IMR-90 (cell line): ENCODE measurements around the gene ZMAT2. TPM values are rescaled to one million over a fixed set of nuclear protein-coding genes. Genes with fewer than 3 reads are reported as not detected.
A peak's percentile ranks its signal among the peaks of the same experiment; 100 is the strongest.

ENCODE experiments used
- microRNA-seq, 2 experiments: library from miRNA; stranded (forward) in 1 of 2; unstranded in 1 of 2; fragments of 10-50 nt in 1 of 2; fragments of <30 nt in 1 of 2; gene quantifications in 1 of 2; microRNA quantifications in 1 of 2; one replicate each; pipeline versions ENCODE3 to v1.1.0; 2013 to 2020; ENCODE audit not compliant: insufficient read depth in 1 of 2, insufficient read length in 1 of 2, unreplicated experiment in 1 of 2
- polyA plus RNA-seq, 3 experiments: library from polyadenylated mRNA; depleted of rRNA; stranded (reverse); fragments of >200 nt; gene quantifications; 2 replicates each; pipeline ENCODE4 v1.2.3, GENCODE V29; 2012; ENCODE audit warnings: low replicate concordance in 1 of 3
- small RNA-seq, 5 experiments: library from RNA; depleted of rRNA; stranded (forward); fragments of <200 nt; gene quantifications; one replicate each; pipeline ENCODE3, GENCODE V24; 2012
- total RNA-seq: library from RNA; depleted of rRNA; stranded (reverse); fragments of >200 nt; gene quantifications from 2 replicates; pipeline ENCODE4 v1.2.3, GENCODE V29; 2012; rRNA removed

ZMAT2 gene
- total and polyA plus RNA-seq, 2 of the 4 experiments (the other 2 are of a cell fraction), result 16.3 to 41.2 TPM

Small RNA genes lying within 50 kb of the gene (microRNA-seq; reads per million reads assigned to microRNA genes)
- gene VTRNA1-1 (ENCODE audit: insufficient read depth, insufficient read length) (38.2 reads per million, percentile 70 among the genes with 10 or more reads in this experiment), gene VTRNA1-2 (ENCODE audit: insufficient read depth, insufficient read length) (27.9 reads per million, percentile 63 among the genes with 10 or more reads in this experiment), gene VTRNA1-3 (ENCODE audit: insufficient read depth, insufficient read length) (6.2 reads per million)

Small RNA genes lying within 50 kb of the gene (small RNA-seq; reads per million reads assigned to genes)
- 2.4 to 1,565 (median 81.4) reads per million in 5 experiments for gene VTRNA1-1
- gene VTRNA1-2, result 1.7 to 8,073 (median 156) reads per million in 5 experiments
- 0.56 to 163 (median 8.9) reads per million in 5 experiments for gene VTRNA1-3

Other genes starting within 250 kb of the ZMAT2 start
- 0.28 and 0.36 TPM in 2 replicates for gene EIF4EBP3, start 152.8 kb upstream of the ZMAT2 start, total RNA-seq
- 1.7 and 2.1 TPM in 2 replicates for gene EIF4EBP3, start 152.8 kb upstream of the ZMAT2 start, polyA plus RNA-seq (2012; rRNA removed)
- 52.9 and 53.9 TPM in 2 replicates for gene SRA1, start 143.0 kb upstream of the ZMAT2 start, total RNA-seq
- gene SRA1, start 143.0 kb upstream of the ZMAT2 start, polyA plus RNA-seq (2012; rRNA removed), result 54.8 TPM in 2 replicates
- 6.6 and 8.1 TPM in 2 replicates for gene APBB3, start 135.8 kb upstream of the ZMAT2 start, total RNA-seq
- 21.4 and 23.8 TPM in 2 replicates for gene APBB3, start 135.8 kb upstream of the ZMAT2 start, polyA plus RNA-seq (2012; rRNA removed)
- 17.2 and 19.2 TPM in 2 replicates for gene SLC35A4, start 135.6 kb upstream of the ZMAT2 start, total RNA-seq
- 66.4 and 69.7 TPM in 2 replicates for gene SLC35A4, start 135.6 kb upstream of the ZMAT2 start, polyA plus RNA-seq (2012; rRNA removed)
- gene CD14, start 67.3 kb upstream of the ZMAT2 start, total RNA-seq, result 0.18 TPM in 1 of 2 replicates, not detected in the other
- gene CD14, start 67.3 kb upstream of the ZMAT2 start, polyA plus RNA-seq (2012; rRNA removed), result 0.17 and 0.19 TPM in 2 replicates
- 4.2 and 6.6 TPM in 2 replicates for gene TMCO6, start 61.0 kb upstream of the ZMAT2 start, total RNA-seq
- 7.2 and 10.6 TPM in 2 replicates for gene TMCO6, start 61.0 kb upstream of the ZMAT2 start, polyA plus RNA-seq (2012; rRNA removed)
- gene NDUFA2, start 52.8 kb upstream of the ZMAT2 start, total RNA-seq, result 20.4 and 30.0 TPM in 2 replicates
- gene NDUFA2, start 52.8 kb upstream of the ZMAT2 start, polyA plus RNA-seq (2012; rRNA removed), result 104 and 131 TPM in 2 replicates
- 137 and 143 TPM in 2 replicates for gene IK, start 52.6 kb upstream of the ZMAT2 start, total RNA-seq
- 99.8 and 105 TPM in 2 replicates for gene IK, start 52.6 kb upstream of the ZMAT2 start, polyA plus RNA-seq (2012; rRNA removed)
- 19.2 and 20.4 TPM in 2 replicates for gene WDR55, start 35.5 kb upstream of the ZMAT2 start, total RNA-seq
- 18.0 and 19.0 TPM in 2 replicates for gene WDR55, start 35.5 kb upstream of the ZMAT2 start, polyA plus RNA-seq (2012; rRNA removed)
- under 0.01 TPM in 2 replicates for gene DND1, start 26.9 kb upstream of the ZMAT2 start, total RNA-seq
- gene DND1, start 26.9 kb upstream of the ZMAT2 start, polyA plus RNA-seq (2012; rRNA removed), result 0.63 and 0.67 TPM in 2 replicates
- 134 and 141 TPM in 2 replicates for gene HARS1, start 9.1 kb upstream of the ZMAT2 start, total RNA-seq
- gene HARS1, start 9.1 kb upstream of the ZMAT2 start, polyA plus RNA-seq (2012; rRNA removed), result 89.3 and 97.6 TPM in 2 replicates
- 30.1 and 36.9 TPM in 2 replicates for gene HARS2, start 9.0 kb upstream of the ZMAT2 start, total RNA-seq
- 26.5 and 33.0 TPM in 2 replicates for gene HARS2, start 9.0 kb upstream of the ZMAT2 start, polyA plus RNA-seq (2012; rRNA removed)
- gene PCDHA1, start 85.7 kb downstream of the ZMAT2 start, total RNA-seq, result under 0.01 TPM in 1 of 2 replicates, not detected in the other
- gene PCDHA1, start 85.7 kb downstream of the ZMAT2 start, polyA plus RNA-seq (2012; rRNA removed), result 0.05 and 0.07 TPM in 2 replicates
- gene PCDHA2, start 94.4 kb downstream of the ZMAT2 start, total RNA-seq, result not detected in 2 replicates
- not detected in 2 replicates for gene PCDHA2, start 94.4 kb downstream of the ZMAT2 start, polyA plus RNA-seq (2012; rRNA removed)
- gene PCDHA3, start 100.6 kb downstream of the ZMAT2 start, total RNA-seq, result under 0.01 TPM in 2 replicates
- 0.03 and 0.06 TPM in 2 replicates for gene PCDHA3, start 100.6 kb downstream of the ZMAT2 start, polyA plus RNA-seq (2012; rRNA removed)
- under 0.01 and 0.28 TPM in 2 replicates for gene PCDHA4, start 106.6 kb downstream of the ZMAT2 start, total RNA-seq
- gene PCDHA4, start 106.6 kb downstream of the ZMAT2 start, polyA plus RNA-seq (2012; rRNA removed), result 0.02 TPM in 1 of 2 replicates, not detected in the other
- not detected in 2 replicates for gene PCDHA5, start 121.2 kb downstream of the ZMAT2 start, total RNA-seq
- not detected in 2 replicates for gene PCDHA5, start 121.2 kb downstream of the ZMAT2 start, polyA plus RNA-seq (2012; rRNA removed)
- gene PCDHA6, start 127.5 kb downstream of the ZMAT2 start, total RNA-seq, result under 0.01 TPM in 1 of 2 replicates, not detected in the other
- 0.03 TPM in 1 of 2 replicates, not detected in the other for gene PCDHA6, start 127.5 kb downstream of the ZMAT2 start, polyA plus RNA-seq (2012; rRNA removed)
- gene PCDHA7, start 133.8 kb downstream of the ZMAT2 start, total RNA-seq, result under 0.01 and 0.18 TPM in 2 replicates
- 0.10 and 0.16 TPM in 2 replicates for gene PCDHA7, start 133.8 kb downstream of the ZMAT2 start, polyA plus RNA-seq (2012; rRNA removed)
- gene PCDHA8, start 140.7 kb downstream of the ZMAT2 start, total RNA-seq, result under 0.01 TPM in 1 of 2 replicates, not detected in the other
- gene PCDHA8, start 140.7 kb downstream of the ZMAT2 start, polyA plus RNA-seq (2012; rRNA removed), result 0.02 TPM in 1 of 2 replicates, not detected in the other
- gene PCDHA9, start 147.9 kb downstream of the ZMAT2 start, total RNA-seq, result under 0.01 TPM in 2 replicates
- gene PCDHA9, start 147.9 kb downstream of the ZMAT2 start, polyA plus RNA-seq (2012; rRNA removed), result not detected in 2 replicates
- gene PCDHA10, start 155.4 kb downstream of the ZMAT2 start, total RNA-seq, result under 0.01 TPM in 2 replicates
- gene PCDHA10, start 155.4 kb downstream of the ZMAT2 start, polyA plus RNA-seq (2012; rRNA removed), result 0.02 TPM in 1 of 2 replicates, not detected in the other
- gene PCDHA11, start 168.5 kb downstream of the ZMAT2 start, total RNA-seq, result under 0.01 TPM in 1 of 2 replicates, not detected in the other
- gene PCDHA11, start 168.5 kb downstream of the ZMAT2 start, polyA plus RNA-seq (2012; rRNA removed), result not detected in 2 replicates
- gene PCDHA12, start 174.9 kb downstream of the ZMAT2 start, total RNA-seq, result not detected in 2 replicates
- 0.03 TPM in 1 of 2 replicates, not detected in the other for gene PCDHA12, start 174.9 kb downstream of the ZMAT2 start, polyA plus RNA-seq (2012; rRNA removed)
- gene PCDHA13, start 181.7 kb downstream of the ZMAT2 start, total RNA-seq, result not detected in 2 replicates
- gene PCDHA13, start 181.7 kb downstream of the ZMAT2 start, polyA plus RNA-seq (2012; rRNA removed), result not detected in 2 replicates
- under 0.01 TPM in 1 of 2 replicates, not detected in the other for gene PCDHAC1, start 225.9 kb downstream of the ZMAT2 start, total RNA-seq
- gene PCDHAC1, start 225.9 kb downstream of the ZMAT2 start, polyA plus RNA-seq (2012; rRNA removed), result not detected in 2 replicates